IPS-18c (cell line): ENCODE measurements around the gene HOOK2.
"Not testable (repeated sequence)": the region's sequence is repeated elsewhere in the genome, so short reads cannot be mapped to it uniquely, and the experiment has no call there.

ENCODE experiments used
- H3K4me3 ChIP-seq: 2 replicates; pipeline ENCODE4 v1.7.0; 2013; ENCODE audit warnings: low read depth, mild to moderate bottlenecking, low read length, moderate library complexity; ENCODE audit not compliant: insufficient read depth
- H3K9me3 ChIP-seq: one replicate; pipeline ENCODE4 v1.6.1; 2013; ENCODE audit warnings: mild to moderate bottlenecking, low read length, moderate library complexity; ENCODE audit not compliant: control insufficient read depth, insufficient read depth

HOOK2 gene

GRCh38 chr19:12715102-12715501 is 60.2 kb downstream of the HOOK2 start:
- Histone ChIP-seq H3K4me3 (no peak overlapping the region), H3K9me3 (no peaks in the 10 kb centered on the region)

- H3K4me3 ChIP-seq, H3K9me3 ChIP-seq: not testable (repeated sequence)
Observed at GRCh38 chr19:12713304-12713703, 62.0 kb downstream of the HOOK2 start.
